ENCODE data around the gene CPHXL2. TPM values are rescaled to one million over a fixed set of nuclear protein-coding genes. Genes with fewer than 3 reads are reported as not detected.

CPHXL2 gene
- total RNA-seq, 4 donors from 2014 or later: not detected

GRCh38 chr16:75647112-75647491, 29.7 kb downstream of the CPHXL2 start:
- WGBS, 2 donors: 0% methylated on average over 4 to 5 of the region's 18 CpGs
- DNase-seq: no peak
- Histone ChIP-seq H3K36me3 (peaks cover 0 to 30% (median 5%) of the 10 kb centered on the region in 3 donors), H3K27ac (peak overlapping the region; percentile 94 to 98 (median 97)), H3K9me3 (no peaks in the 10 kb centered on the region), H3K27me3 (no peaks in the 10 kb centered on the region), H3K4me3 (peak overlapping the region; percentile 85 to 97 (median 94)), H3K4me1 (peaks cover 30 to 66% (median 36%) of the 10 kb centered on the region in 3 donors)
- TF ChIP-seq POLR2A (IDR thresholded peaks at IDR 0.05) (no peak), CTCF (IDR thresholded peaks at IDR 0.05) (no peak)
- intact Hi-C loops (cut with DNase I): loop anchor here (5.0 kb wide), 1 partner anchor 115 kb away; no protein-coding TSS in a partner anchor

DNA sequence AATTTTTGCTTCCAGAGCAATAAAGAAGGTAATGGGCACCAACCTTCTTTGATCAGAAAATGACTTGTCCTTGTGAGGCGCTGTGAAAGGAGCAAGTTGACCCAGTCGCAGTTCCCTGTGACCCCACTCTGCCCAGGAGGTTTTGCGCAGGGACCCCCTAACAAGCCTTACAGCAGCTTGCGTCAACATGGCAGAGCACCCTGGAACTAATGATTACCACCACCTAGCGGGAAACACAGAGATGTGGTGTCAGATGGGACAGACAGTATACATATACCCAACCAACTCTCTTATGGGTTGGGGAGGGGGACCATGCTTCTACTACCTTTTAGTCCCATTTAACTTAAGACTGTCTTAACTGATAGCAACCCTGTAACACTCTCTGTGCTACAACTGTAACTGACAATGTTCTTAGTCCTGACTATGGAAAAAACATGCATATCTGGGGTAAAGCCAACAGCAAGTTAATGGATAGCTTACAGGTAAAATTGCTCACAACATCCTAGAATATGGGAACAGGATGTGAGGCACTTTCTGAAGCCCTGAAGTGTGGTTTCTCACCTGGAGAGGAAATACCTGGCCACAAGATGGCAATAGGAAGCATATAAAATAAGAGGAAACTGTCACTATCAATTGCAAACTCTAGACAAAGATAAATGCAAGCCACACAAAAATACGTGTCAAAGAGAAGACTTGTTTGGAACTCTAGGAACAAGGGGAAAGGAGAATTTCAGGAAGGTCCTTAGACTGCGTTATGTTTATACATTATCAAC, 32.4 kb downstream of the CPHXL2 start:
- intact Hi-C loops (cut with DNase I): loop anchor here (5.0 kb wide), 1 partner anchor 118 kb away; no protein-coding TSS in a partner anchor
- no peaks in the 10 kb centered on the region for H3K27me3 ChIP-seq
- peaks cover 6 to 56% (median 24%) of the 10 kb centered on the region in 3 donors for H3K36me3 ChIP-seq
- H3K4me1 ChIP-seq: peaks cover 16 to 39% (median 18%) of the 10 kb centered on the region in 3 donors
- H3K27ac ChIP-seq: no peak overlapping the region
- no peaks in the 10 kb centered on the region for H3K9me3 ChIP-seq
- TF ChIP-seq CTCF (IDR thresholded peaks at IDR 0.05): peak in 2 of 6 experiments; percentile 5 to 26
- TF ChIP-seq POLR2A (IDR thresholded peaks at IDR 0.05): no peak
- WGBS, 2 donors: 80 to 83% methylated on average over 5 to 6 of the region's 7 CpGs
- DNase-seq: no peak
- no peak overlapping the region for H3K4me3 ChIP-seq

GRCh38 chr16:75640598-75640997, 36.2 kb downstream of the CPHXL2 start:
- H3K4me3 ChIP-seq: no peak overlapping the region
- H3K27ac ChIP-seq: no peak overlapping the region
- intact Hi-C loops (cut with DNase I): no loop called here
- H3K4me1 ChIP-seq: peaks cover 6 to 21% (median 10%) of the 10 kb centered on the region in 3 donors
- DNase-seq: no peak
- peaks cover 20 to 95% (median 57%) of the 10 kb centered on the region in 3 donors for H3K36me3 ChIP-seq
- TF ChIP-seq POLR2A (IDR thresholded peaks at IDR 0.05): no peak
- no peak for TF ChIP-seq CTCF (IDR thresholded peaks at IDR 0.05)
- H3K27me3 ChIP-seq: no peaks in the 10 kb centered on the region
- 80 to 89% methylated on average over 3 to 6 of the region's 6 CpGs for WGBS, 2 donors
- no peaks in the 10 kb centered on the region for H3K9me3 ChIP-seq

GRCh38 chr16:75635036-75635435, 41.8 kb downstream of the CPHXL2 start:
- intact Hi-C loops (cut with DNase I): no loop called here
- H3K4me3 ChIP-seq: no peak overlapping the region
- WGBS, 2 donors: 82% methylated on average over 3 of the region's 3 CpGs
- H3K27ac ChIP-seq: no peak overlapping the region
- no peaks in the 10 kb centered on the region for H3K27me3 ChIP-seq
- DNase-seq: no peak
- H3K4me1 ChIP-seq: no peaks in the 10 kb centered on the region
- peaks cover 47 to 100% (median 89%) of the 10 kb centered on the region in 3 donors for H3K36me3 ChIP-seq
- H3K9me3 ChIP-seq: no peaks in the 10 kb centered on the region
- TF ChIP-seq CTCF (IDR thresholded peaks at IDR 0.05) (no peak), POLR2A (IDR thresholded peaks at IDR 0.05) (no peak)

GRCh38 chr16:75632857-75633256, 44.0 kb downstream of the CPHXL2 start:
- Histone ChIP-seq H3K4me3 (no peak overlapping the region), H3K4me1 (peaks cover 0 to 8% (median 0%) of the 10 kb centered on the region in 3 donors), H3K36me3 (peaks cover 50 to 100% (median 88%) of the 10 kb centered on the region in 3 donors), H3K9me3 (no peaks in the 10 kb centered on the region), H3K27ac (no peak overlapping the region), H3K27me3 (no peaks in the 10 kb centered on the region)
- intact Hi-C loops (cut with DNase I): no loop called here
- TF ChIP-seq CTCF (IDR thresholded peaks at IDR 0.05) (no peak), POLR2A (IDR thresholded peaks at IDR 0.05) (no peak)
- DNase-seq: no peak
- whole genome bisulfite sequencing, 2 donors: 83 to 90% methylated on average over 8 of the region's 8 CpGs
